GOT3 (cell line): ENCODE data around the gene DAB1.

Experiments used
- DNase-seq: peaks from one replicate; lab custom pipeline; 2025; ENCODE audit warnings: mixed read lengths; lab: John Stamatoyannopoulos, UW

DAB1 gene

GRCh38 chr1:57072401-57073110 is 351.3 kb downstream of the DAB1 start:
- no peak for DNase-seq

- DNase-seq, result no peak
These were observed 356.0 kb downstream of the DAB1 start for GRCh38 chr1:57067863-57068262.

- DNase-seq, result no peak
These were observed 356.8 kb downstream of the DAB1 start for GRCh38 chr1:57066980-57067610.

GRCh38 chr1:57065442-57065841 is 358.4 kb downstream of the DAB1 start:
- no peak for DNase-seq

- DNase-seq, result no peak
These were observed 359.3 kb downstream of the DAB1 start for GRCh38 chr1:57064379-57065140.

- DNase-seq, result no peak
These were observed 360.3 kb downstream of the DAB1 start for GRCh38 chr1:57063406-57064125.

GRCh38 chr1:57061369-57061768 is 362.5 kb downstream of the DAB1 start:
- DNase-seq, result no peak

- no peak for DNase-seq
These were observed 363.4 kb downstream of the DAB1 start for GRCh38 chr1:57060451-57060850.

- no peak for DNase-seq
These were observed 365.0 kb downstream of the DAB1 start for GRCh38 chr1:57058652-57059501.

GRCh38 chr1:57048856-57049255 is 375.0 kb downstream of the DAB1 start:
- no peak for DNase-seq

GRCh38 chr1:57046462-57046861 is 377.4 kb downstream of the DAB1 start:
- no peak for DNase-seq

GRCh38 chr1:57041901-57042300 is 382.0 kb downstream of the DAB1 start:
- DNase-seq, result no peak

- DNase-seq, result no peak
These were observed 383.0 kb downstream of the DAB1 start for GRCh38 chr1:57040811-57041210.

GRCh38 chr1:57036641-57037579 is 386.9 kb downstream of the DAB1 start:
- no peak for DNase-seq

- DNase-seq, result no peak
These were observed 389.1 kb downstream of the DAB1 start for GRCh38 chr1:57034713-57035112.

- DNase-seq, result no peak
These were observed 390.4 kb downstream of the DAB1 start for GRCh38 chr1:57033222-57034001.

- DNase-seq, result no peak
These were observed 397.1 kb downstream of the DAB1 start for GRCh38 chr1:57026624-57027354.

GRCh38 chr1:57024855-57025254 is 399.0 kb downstream of the DAB1 start:
- no peak for DNase-seq

GRCh38 chr1:57024428-57024827 is 399.4 kb downstream of the DAB1 start:
- DNase-seq, result no peak
